ENCODE data around the gene GALNT9. TPM values are rescaled to one million over a fixed set of nuclear protein-coding genes. Genes with fewer than 3 reads are reported as not detected.

Gene GALNT9
- total RNA-seq, 2 experiments from 2014 or later: 0.30 TPM; not detected in 1

DNA sequence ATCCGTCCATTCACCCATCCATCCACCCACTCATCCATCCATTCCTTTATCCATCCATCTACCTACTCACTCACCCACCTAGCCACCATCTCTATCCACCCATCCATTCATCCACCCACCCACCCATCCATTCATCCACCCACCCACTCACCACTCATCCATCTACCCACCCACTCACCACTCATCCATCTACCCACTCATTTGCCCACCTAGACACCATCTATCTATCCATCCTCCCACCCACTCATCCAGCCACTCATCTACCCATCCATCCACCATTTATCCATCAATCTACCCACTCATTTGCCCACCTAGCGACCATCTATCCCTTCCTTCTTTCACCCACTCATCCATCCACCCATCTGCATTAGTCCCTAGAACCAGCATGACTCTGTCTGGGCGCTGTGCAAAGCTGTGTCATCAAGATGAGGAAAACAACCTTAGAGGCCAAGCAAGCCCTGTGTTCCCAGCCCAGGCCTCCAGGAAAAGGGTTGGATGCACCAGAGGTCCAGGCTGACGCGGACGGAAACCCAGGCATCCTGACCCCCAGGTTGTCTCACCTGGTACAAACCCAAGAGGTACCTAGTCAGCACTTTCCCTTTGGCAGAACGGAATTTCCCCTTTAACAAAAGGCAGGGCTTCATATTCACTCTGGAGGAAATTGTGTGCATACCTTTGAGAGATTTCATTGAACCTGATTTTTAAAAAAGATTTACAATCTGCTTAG, 111.4 kb downstream of the GALNT9 start:
- ATAC-seq: no peak
- Mint-ChIP-seq H3K27ac (no peak overlapping the region), H3K4me3 (no peak overlapping the region), H3K4me1 (peaks cover 6% of the 10 kb centered on the region), H3K9me3 (ENCODE audit: low read depth) (peaks cover 3% of the 10 kb centered on the region), H3K36me3 (ENCODE audit: low read depth) (no peaks in the 10 kb centered on the region), H3K27me3 (no peaks in the 10 kb centered on the region)
- ChIA-PET POLR2A (no interaction called here), CTCF (interaction anchor here (1.0 kb wide), 1 partner anchor 63 kb away, joined by 3 read pairs; no protein-coding TSS in a partner anchor)
- intact Hi-C loops (cut with DNase I, micrococcal nuclease): no loop called here
- no peak for DNase-seq

DNA sequence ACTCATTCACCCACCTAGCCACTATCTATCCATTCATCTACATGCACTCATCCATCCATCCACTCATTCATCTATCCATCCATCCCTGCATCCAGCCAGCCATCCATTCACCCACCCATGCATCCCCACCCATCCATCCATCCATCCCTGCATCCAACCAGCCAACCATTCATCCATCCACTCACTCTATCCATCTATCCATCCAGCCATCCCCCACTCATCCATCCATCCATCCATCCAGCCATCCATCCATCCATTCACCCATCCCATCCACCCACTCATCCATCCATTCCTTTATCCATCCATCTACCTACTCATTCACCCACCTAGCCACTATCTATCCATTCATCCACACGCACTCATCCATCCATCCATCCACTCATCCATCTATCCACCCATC, 112.0 kb downstream of the GALNT9 start:
- CTCF ChIA-PET: no interaction called here
- Mint-ChIP-seq H3K27me3 (no peaks in the 10 kb centered on the region), H3K9me3 (ENCODE audit: low read depth) (peaks cover 3% of the 10 kb centered on the region), H3K4me1 (peaks cover 2% of the 10 kb centered on the region), H3K27ac (no peak overlapping the region), H3K36me3 (ENCODE audit: low read depth) (no peaks in the 10 kb centered on the region), H3K4me3 (no peak overlapping the region)
- POLR2A ChIA-PET: no interaction called here
- ATAC-seq (no peak), DNase-seq (no peak)
- intact Hi-C loops (cut with DNase I, micrococcal nuclease): no loop called here

DNA sequence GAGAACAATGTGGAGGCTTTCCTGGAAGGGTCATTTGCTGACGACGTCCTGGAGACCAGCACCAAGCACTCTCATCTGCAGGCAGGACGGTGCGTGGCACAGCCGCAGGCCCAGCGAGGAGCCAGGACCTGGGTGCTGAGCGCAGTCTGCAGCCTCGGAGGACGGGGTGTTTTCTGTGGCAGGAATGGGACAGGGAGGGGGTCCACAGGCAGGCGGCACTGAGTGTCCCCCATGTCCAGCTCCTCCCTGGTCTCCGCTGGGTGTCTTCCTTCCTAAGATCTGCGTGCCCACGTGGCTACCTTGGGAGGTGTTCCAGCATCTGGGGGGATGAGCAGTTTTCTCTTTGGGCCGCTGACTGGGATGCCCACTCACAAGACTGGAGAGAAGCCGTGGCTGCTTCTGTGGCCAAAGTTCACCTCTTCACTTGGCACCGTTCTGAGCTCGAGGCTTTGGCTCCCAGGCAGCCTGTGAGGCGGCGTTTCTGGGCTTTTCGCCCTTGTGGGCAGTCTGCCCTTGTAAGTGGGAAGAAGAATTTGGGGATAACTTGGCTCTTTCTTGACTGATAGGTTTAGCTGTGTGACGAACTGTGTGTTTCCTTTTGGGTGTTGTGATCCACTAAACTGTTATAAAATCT, 112.9 kb downstream of the GALNT9 start:
- intact Hi-C loops (cut with DNase I, micrococcal nuclease): no loop called here
- no peaks in the 10 kb centered on the region for H3K27me3 Mint-ChIP-seq
- no peaks in the 10 kb centered on the region for H3K36me3 Mint-ChIP-seq (ENCODE audit: low read depth)
- H3K4me3 Mint-ChIP-seq: no peak overlapping the region
- H3K9me3 Mint-ChIP-seq (ENCODE audit: low read depth): peaks cover 3% of the 10 kb centered on the region
- H3K4me1 Mint-ChIP-seq: no peaks in the 10 kb centered on the region
- DNase-seq: no peak
- CTCF ChIA-PET: no interaction called here
- POLR2A ChIA-PET: no interaction called here
- H3K27ac Mint-ChIP-seq: no peak overlapping the region
- no peak for ATAC-seq

DNA sequence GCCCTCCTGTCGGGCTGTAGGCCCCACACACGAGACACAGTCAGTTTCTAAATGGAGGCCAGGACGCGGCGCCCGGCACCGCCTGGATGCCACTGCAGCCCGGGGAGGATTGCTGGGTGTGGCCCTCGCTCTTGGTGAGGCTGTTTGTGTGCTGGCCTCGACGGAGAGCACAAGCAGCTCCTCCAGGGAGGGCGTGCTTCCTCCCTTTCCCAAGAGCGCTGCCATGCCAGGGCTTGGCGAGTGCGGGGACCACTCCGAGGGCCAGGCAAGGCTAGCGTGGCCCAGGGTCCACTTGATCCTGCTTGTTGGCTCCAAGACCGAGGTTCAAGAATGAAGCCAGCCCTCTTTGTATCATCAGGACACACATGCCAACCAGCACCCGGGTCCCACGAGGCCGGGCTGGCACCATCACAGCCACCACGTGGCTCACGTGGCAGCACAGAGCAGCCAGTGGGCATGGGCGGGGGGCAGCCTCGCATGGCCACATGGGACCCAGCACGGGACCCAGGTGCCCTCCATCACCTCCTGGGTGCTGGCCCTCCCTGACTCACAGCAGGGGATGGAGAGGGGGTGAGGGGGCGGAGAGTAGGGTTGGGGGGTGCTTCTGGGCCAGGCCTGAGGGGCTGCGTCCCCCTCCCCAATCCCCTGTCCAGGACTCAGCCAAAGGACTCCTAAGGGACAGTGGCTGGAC, 113.9 kb downstream of the GALNT9 start:
- H3K27me3 Mint-ChIP-seq: no peaks in the 10 kb centered on the region
- no peak overlapping the region for H3K27ac Mint-ChIP-seq
- no peak overlapping the region for H3K4me3 Mint-ChIP-seq
- peaks cover 3% of the 10 kb centered on the region for H3K9me3 Mint-ChIP-seq (ENCODE audit: low read depth)
- ATAC-seq: no peak
- ChIA-PET CTCF (interaction anchor here (0.6 kb wide), 1 partner anchor 58 kb away, joined by 3 read pairs; no protein-coding TSS in a partner anchor), POLR2A (no interaction called here)
- no peaks in the 10 kb centered on the region for H3K36me3 Mint-ChIP-seq (ENCODE audit: low read depth)
- intact Hi-C loops (cut with DNase I, micrococcal nuclease): no loop called here
- no peaks in the 10 kb centered on the region for H3K4me1 Mint-ChIP-seq
- no peak for DNase-seq

DNA sequence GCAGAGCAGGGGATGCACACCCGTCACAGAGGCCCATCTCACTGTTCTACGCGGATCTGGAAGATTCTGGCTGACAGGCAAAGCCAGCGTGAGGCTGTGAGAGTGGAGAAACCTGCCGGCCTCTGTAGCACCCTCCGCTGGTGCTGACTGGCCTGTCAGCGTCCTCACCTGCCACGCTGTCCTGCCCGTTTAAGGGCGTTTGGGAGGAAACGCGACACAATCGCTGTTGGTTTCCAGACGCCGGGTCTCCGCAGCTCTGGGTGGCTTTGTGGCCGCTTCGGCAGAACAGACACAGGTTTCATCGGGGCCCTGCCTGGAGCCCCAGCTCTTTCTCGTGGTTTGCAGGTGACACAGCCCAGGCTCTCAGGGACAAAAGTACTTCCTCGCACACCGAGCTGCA, 114.5 kb downstream of the GALNT9 start:
- ATAC-seq (no peak), DNase-seq (no peak)
- intact Hi-C loops (cut with DNase I, micrococcal nuclease): no loop called here
- no peaks in the 10 kb centered on the region for H3K27me3 Mint-ChIP-seq
- POLR2A ChIA-PET: no interaction called here
- CTCF ChIA-PET: interaction anchor here (0.6 kb wide), 1 partner anchor 58 kb away, joined by 3 read pairs; no protein-coding TSS in a partner anchor
- peaks cover 3% of the 10 kb centered on the region for H3K9me3 Mint-ChIP-seq (ENCODE audit: low read depth)
- H3K27ac Mint-ChIP-seq: no peak overlapping the region
- H3K36me3 Mint-ChIP-seq (ENCODE audit: low read depth): no peaks in the 10 kb centered on the region
- no peak overlapping the region for H3K4me3 Mint-ChIP-seq
- H3K4me1 Mint-ChIP-seq: no peaks in the 10 kb centered on the region

DNA sequence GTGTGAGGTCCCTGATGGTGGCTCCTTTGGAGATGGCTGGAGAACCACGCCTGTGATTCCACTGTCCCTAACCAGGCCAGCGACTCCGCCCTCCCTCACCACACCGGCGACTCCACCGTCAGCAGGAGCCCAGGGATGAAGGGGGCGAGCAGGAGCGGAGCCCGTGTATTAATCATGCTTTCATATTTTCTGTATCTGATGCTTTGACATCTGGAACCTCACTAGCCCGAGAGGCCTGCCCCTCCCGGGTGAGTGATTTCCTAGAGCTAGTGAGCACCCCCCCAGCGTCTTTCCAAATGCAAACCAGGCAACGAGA, 115.3 kb downstream of the GALNT9 start:
- H3K36me3 Mint-ChIP-seq (ENCODE audit: low read depth): no peaks in the 10 kb centered on the region
- H3K27ac Mint-ChIP-seq: no peak overlapping the region
- CTCF ChIA-PET: no interaction called here
- ATAC-seq (no peak), DNase-seq (no peak)
- no peak overlapping the region for H3K4me3 Mint-ChIP-seq
- H3K9me3 Mint-ChIP-seq (ENCODE audit: low read depth): peaks cover 3% of the 10 kb centered on the region
- no peaks in the 10 kb centered on the region for H3K27me3 Mint-ChIP-seq
- POLR2A ChIA-PET: no interaction called here
- no peaks in the 10 kb centered on the region for H3K4me1 Mint-ChIP-seq
- intact Hi-C loops (cut with DNase I, micrococcal nuclease): no loop called here

DNA sequence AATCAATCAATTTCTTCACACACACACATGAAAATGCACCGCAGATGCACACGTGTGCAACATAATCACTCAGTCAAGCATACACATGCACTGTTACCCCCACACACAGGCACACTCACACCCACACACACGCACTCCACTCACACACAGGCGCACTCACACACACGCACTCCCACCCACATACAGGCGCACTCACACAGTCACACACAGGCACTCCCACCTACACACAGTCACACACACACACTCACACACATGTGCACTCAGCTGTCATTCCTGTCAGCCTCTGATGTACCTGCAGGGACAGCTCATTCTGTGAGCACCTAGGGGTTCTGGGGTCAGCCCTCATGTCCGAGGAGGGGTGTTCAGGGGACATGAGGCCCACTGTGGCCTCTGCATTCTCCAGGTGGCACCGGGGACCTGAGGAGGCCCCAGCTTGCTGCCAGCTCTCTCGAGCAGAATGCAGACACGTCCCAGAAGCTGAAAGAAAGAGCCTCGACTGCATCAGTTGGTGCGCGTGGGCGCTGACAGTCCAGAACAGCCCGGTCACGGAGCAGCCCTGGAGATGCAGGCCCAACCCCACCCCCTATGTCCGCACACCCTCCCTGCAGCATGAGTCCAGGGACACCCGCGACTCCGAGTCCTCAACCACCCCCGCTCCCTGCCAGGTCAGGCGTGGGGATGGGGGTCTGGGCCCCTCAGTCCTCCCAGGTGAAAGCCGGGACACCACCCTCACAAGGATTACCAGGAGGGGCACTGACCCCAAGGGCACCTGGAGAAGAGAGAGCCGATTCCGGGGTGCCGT, 115.8 kb downstream of the GALNT9 start:
- no peaks in the 10 kb centered on the region for H3K27me3 Mint-ChIP-seq
- CTCF ChIA-PET: no interaction called here
- POLR2A ChIA-PET: no interaction called here
- no peaks in the 10 kb centered on the region for H3K36me3 Mint-ChIP-seq (ENCODE audit: low read depth)
- peaks cover 3% of the 10 kb centered on the region for H3K9me3 Mint-ChIP-seq (ENCODE audit: low read depth)
- ATAC-seq (no peak), DNase-seq (no peak)
- intact Hi-C loops (cut with DNase I, micrococcal nuclease): no loop called here
- H3K4me1 Mint-ChIP-seq: no peaks in the 10 kb centered on the region
- H3K27ac Mint-ChIP-seq: no peak overlapping the region
- H3K4me3 Mint-ChIP-seq: no peak overlapping the region

DNA sequence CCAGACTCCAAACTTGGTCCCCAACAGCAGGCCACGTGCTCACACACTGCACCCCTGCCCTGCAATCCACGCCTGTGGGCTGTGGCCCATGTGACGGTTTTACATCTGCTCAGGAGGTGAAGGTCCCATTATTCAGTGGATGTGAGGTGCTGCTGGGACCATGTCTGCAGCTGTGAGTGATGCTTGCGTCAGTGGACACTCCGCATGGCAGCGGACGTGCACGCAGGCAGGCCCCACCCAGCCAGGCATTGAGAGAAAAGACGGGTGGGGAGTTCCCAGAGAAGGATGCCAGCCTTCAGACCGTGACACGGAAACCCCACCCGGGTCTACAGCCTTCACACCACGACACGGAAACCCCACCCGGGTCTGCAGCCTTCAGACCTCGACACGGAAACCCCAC, 117.6 kb downstream of the GALNT9 start:
- Mint-ChIP-seq H3K4me3 (no peak overlapping the region), H3K27ac (no peak overlapping the region), H3K9me3 (ENCODE audit: low read depth) (peaks cover 3% of the 10 kb centered on the region), H3K27me3 (peaks cover 3% of the 10 kb centered on the region), H3K36me3 (ENCODE audit: low read depth) (no peaks in the 10 kb centered on the region), H3K4me1 (no peaks in the 10 kb centered on the region)
- intact Hi-C loops (cut with DNase I, micrococcal nuclease): no loop called here
- ChIA-PET CTCF (no interaction called here), POLR2A (no interaction called here)
- DNase-seq: no peak
- ATAC-seq: no peak

DNA sequence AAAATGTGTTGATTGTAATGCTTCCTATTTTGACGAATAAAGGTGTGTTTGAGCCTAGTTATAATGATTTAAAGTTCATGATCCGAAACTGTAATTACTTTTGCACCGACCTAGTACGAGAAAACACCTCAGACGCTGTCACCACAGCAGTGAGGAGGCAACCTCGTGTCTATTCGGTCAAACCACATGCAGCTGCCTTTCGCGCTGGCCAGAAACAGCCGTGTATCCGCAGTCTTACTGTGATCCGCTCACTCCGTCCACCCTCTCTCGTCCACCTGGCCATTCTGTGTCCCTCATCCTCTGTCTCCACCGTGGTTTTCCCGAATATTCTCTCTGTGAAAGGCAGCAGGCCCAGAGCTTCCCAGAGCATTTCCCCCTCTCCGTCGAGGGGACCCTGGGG, 118.1 kb downstream of the GALNT9 start:
- intact Hi-C loops (cut with DNase I, micrococcal nuclease): no loop called here
- CTCF ChIA-PET: no interaction called here
- no peaks in the 10 kb centered on the region for H3K36me3 Mint-ChIP-seq (ENCODE audit: low read depth)

DNA sequence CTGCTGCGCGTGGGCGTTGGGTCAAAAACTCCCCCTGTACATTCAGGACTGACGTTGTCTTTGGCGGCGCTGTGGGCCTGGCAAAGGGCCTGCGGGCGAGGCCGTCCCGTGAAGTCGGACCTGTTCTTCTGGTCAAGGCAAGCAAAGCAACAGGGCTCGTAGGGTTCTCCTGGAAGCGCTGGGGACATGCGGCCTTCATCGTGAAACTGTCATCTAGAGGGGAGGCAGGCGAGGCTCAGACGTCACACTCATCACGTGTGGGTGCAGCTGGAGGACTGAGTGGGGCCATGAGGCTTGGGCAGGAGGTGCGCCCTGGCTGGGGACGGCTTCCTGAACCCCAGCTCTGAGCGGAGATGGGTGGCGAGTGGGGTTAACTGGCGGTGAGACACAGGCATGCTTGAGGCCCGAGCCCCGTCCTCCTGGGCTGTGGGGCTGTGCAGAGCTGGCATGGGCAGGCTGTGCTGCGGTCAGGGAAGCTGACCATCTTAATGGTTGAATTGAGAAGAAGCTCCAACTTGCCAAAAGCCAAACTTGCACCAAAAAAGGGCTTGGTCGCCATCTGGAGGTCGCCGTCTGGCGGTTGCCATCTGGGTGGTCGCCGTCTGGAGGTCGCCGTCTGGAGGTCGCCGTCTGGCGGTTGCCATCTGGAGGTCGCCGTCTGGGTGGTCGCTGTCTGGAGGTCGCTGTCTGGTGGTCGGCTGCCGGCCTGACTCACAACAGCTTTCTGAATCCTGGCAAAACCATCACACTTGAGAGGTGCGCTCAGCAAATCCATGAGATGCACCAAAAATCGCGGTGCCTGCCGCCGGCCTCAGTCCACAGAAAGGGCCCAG, 119.0 kb downstream of the GALNT9 start:
- CTCF ChIA-PET: interaction anchor here (0.6 kb wide), 1 partner anchor 27 kb away, joined by 3 read pairs; no protein-coding TSS in a partner anchor
- Mint-ChIP-seq H3K9me3 (ENCODE audit: low read depth) (peaks cover 3% of the 10 kb centered on the region), H3K4me3 (no peak overlapping the region), H3K36me3 (ENCODE audit: low read depth) (no peaks in the 10 kb centered on the region), H3K27me3 (peaks cover 4% of the 10 kb centered on the region), H3K27ac (no peak overlapping the region), H3K4me1 (no peaks in the 10 kb centered on the region)
- intact Hi-C loops (cut with DNase I, micrococcal nuclease): no loop called here
- ATAC-seq (no peak), DNase-seq (no peak)
- POLR2A ChIA-PET: no interaction called here

More for the DNA sequence above, 118.1 kb downstream of the GALNT9 start:
- Mint-ChIP-seq H3K4me3 (no peak overlapping the region), H3K27me3 (peaks cover 3% of the 10 kb centered on the region), H3K9me3 (ENCODE audit: low read depth) (peaks cover 3% of the 10 kb centered on the region), H3K4me1 (no peaks in the 10 kb centered on the region), H3K27ac (no peak overlapping the region)
- ATAC-seq (no peak), DNase-seq (no peak)
- POLR2A ChIA-PET: no interaction called here

DNA sequence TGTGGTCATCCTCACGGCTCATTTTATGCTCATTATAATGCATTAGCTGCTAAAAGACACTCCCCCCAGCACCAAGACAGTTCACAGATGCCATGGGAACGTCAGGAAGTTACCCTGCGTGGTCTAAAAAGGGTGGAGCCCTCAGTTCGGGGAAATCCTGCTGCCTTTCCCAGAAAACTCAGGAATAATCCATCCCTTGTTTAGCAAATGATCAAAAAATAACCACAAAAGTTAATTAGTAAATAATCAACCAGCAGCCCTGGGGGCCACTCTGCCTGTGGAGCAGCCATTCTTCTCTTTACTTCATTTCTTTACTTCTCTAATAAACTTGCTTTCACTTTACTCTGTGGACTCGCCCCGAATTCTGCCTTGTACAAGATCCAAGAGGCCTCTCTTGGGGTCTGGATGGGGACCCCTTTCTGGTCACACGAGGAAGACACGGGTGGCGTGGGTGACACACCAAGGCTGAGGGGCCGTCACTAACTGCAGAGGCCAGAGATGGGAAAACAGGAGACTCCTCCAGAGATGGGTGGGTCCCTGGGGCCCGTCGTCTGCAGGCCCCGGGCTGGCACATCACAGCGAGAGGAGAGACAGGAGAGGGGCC, 119.7 kb downstream of the GALNT9 start:
- Mint-ChIP-seq H3K36me3 (ENCODE audit: low read depth) (no peaks in the 10 kb centered on the region), H3K9me3 (ENCODE audit: low read depth) (peaks cover 3% of the 10 kb centered on the region), H3K27ac (no peak overlapping the region), H3K4me3 (no peak overlapping the region), H3K4me1 (peaks cover 3% of the 10 kb centered on the region), H3K27me3 (peaks cover 10% of the 10 kb centered on the region)
- ChIA-PET CTCF (no interaction called here), POLR2A (no interaction called here)
- DNase-seq (no peak), ATAC-seq (no peak)
- intact Hi-C loops (cut with DNase I, micrococcal nuclease): no loop called here
